H9 (cell line): ENCODE data around the gene TEX2. TPM values are rescaled to one million over a fixed set of nuclear protein-coding genes. Genes with fewer than 3 reads are reported as not detected.

Source experiments
- DNase-seq: peaks from one replicate; pipeline ENCODE4 v3.0.0-alpha.2; 2017
- H2AFZ ChIP-seq: one replicate; pipeline ENCODE4 v1.6.1; 2013; ENCODE audit warnings: mild to moderate bottlenecking, low read length, control low read depth, moderate library complexity
- H2AK5ac ChIP-seq: 2 replicates; pipeline ENCODE4 v1.6.1; 2013; ENCODE audit warnings: low read length, control low read depth, mixed read lengths; ENCODE audit not compliant: insufficient read length
- H2BK120ac ChIP-seq: one replicate; pipeline ENCODE4 v1.6.1; 2013; ENCODE audit warnings: low read depth, mild to moderate bottlenecking, low read length, control low read depth, inconsistent platforms; ENCODE audit not compliant: poor library complexity, severe bottlenecking
- H2BK12ac ChIP-seq: 2 replicates; pipeline ENCODE4 v1.6.1; 2013; ENCODE audit warnings: low read length, control low read depth, mixed read lengths, low read depth; ENCODE audit not compliant: insufficient read length
- H2BK15ac ChIP-seq: 2 replicates; pipeline ENCODE4 v1.6.1; 2013; ENCODE audit warnings: low read depth, low read length, control low read depth
- H2BK20ac ChIP-seq: one replicate; pipeline ENCODE4 v1.6.1; 2013; ENCODE audit warnings: low read depth, mild to moderate bottlenecking, low read length, control low read depth, inconsistent platforms; ENCODE audit not compliant: poor library complexity, severe bottlenecking
- H2BK5ac ChIP-seq: 2 replicates; pipeline ENCODE4 v1.6.1; 2013; ENCODE audit warnings: low read length, control low read depth, mixed read lengths; ENCODE audit not compliant: insufficient read length
- H3K14ac ChIP-seq: 2 replicates; pipeline ENCODE4 v1.6.1; 2013; ENCODE audit warnings: low read length, control low read depth; ENCODE audit not compliant: insufficient read depth
- H3K18ac ChIP-seq: 2 replicates; pipeline ENCODE4 v1.6.1; 2013; ENCODE audit warnings: low read depth, mild to moderate bottlenecking, mixed read lengths, low read length, control low read depth; ENCODE audit not compliant: insufficient read length
- H3K23ac ChIP-seq: 2 replicates; pipeline ENCODE4 v1.6.1; 2013; ENCODE audit warnings: low read length, control low read depth, mixed read lengths, low read depth; ENCODE audit not compliant: insufficient read length
- H3K23me2 ChIP-seq: 2 replicates; pipeline ENCODE4 v1.6.1; 2013; ENCODE audit warnings: low read depth, mild to moderate bottlenecking, mixed read lengths, low read length, control low read depth; ENCODE audit not compliant: insufficient read length, poor library complexity, severe bottlenecking
- H3K27ac ChIP-seq: 2 replicates; pipeline ENCODE4 v1.5.1; 2013; ENCODE audit warnings: low read length, control low read depth, mixed read lengths, low read depth; ENCODE audit not compliant: insufficient read length
- H3K27me3 ChIP-seq: 2 replicates; pipeline ENCODE4 v1.6.1; 2013; ENCODE audit warnings: low read length, control low read depth, inconsistent platforms; ENCODE audit not compliant: insufficient read depth
- H3K4ac ChIP-seq: 2 replicates; pipeline ENCODE4 v1.6.1; 2013; ENCODE audit warnings: low read depth, mild to moderate bottlenecking, control low read depth, inconsistent platforms, low read length, moderate library complexity
- H3K4me1 ChIP-seq: 2 replicates; pipeline ENCODE4 v1.6.1; 2013; ENCODE audit warnings: low read length, control low read depth, inconsistent platforms; ENCODE audit not compliant: insufficient read depth
- H3K4me2 ChIP-seq: 2 replicates; pipeline ENCODE4 v1.6.1; 2013; ENCODE audit warnings: low read length, control low read depth, mixed read lengths; ENCODE audit not compliant: insufficient read length, insufficient read depth
- H3K56ac ChIP-seq: 2 replicates; pipeline ENCODE4 v1.6.1; 2013; ENCODE audit warnings: low read depth, mild to moderate bottlenecking, mixed read lengths, low read length, control low read depth; ENCODE audit not compliant: insufficient read length
- H3K79me1 ChIP-seq: 2 replicates; pipeline ENCODE4 v1.6.1; 2013; ENCODE audit warnings: low read depth, mild to moderate bottlenecking, moderate library complexity, low read length, control low read depth, inconsistent platforms; ENCODE audit not compliant: insufficient read depth, poor library complexity, severe bottlenecking
- H3K79me2 ChIP-seq: 2 replicates; pipeline ENCODE4 v1.6.1; 2013; ENCODE audit warnings: low read length, control low read depth, inconsistent platforms; ENCODE audit not compliant: insufficient read depth
- H3K9ac ChIP-seq: 2 replicates; pipeline ENCODE4 v1.6.1; 2013; ENCODE audit warnings: low read length, control low read depth, mixed read lengths; ENCODE audit not compliant: insufficient read length; ENCODE audit errors: extremely low read depth
- H3K9me3 ChIP-seq: one replicate; pipeline ENCODE4 v1.6.1; 2013; ENCODE audit warnings: low read depth, low read length, inconsistent platforms; ENCODE audit not compliant: control insufficient read depth
- H3T11ph ChIP-seq: one replicate; pipeline ENCODE4 v1.6.1; 2013; ENCODE audit warnings: mild to moderate bottlenecking, low read length, control low read depth, inconsistent platforms
- H4K20me1 ChIP-seq: one replicate; pipeline ENCODE4 v1.6.1; 2013; ENCODE audit not compliant: control insufficient read depth, insufficient read length, insufficient read depth
- H4K5ac ChIP-seq: 2 replicates; pipeline ENCODE4 v1.6.1; 2013; ENCODE audit warnings: low read depth, mild to moderate bottlenecking, mixed read lengths, low read length, control low read depth; ENCODE audit not compliant: insufficient read length
- H4K8ac ChIP-seq: replicated peaks from 2 replicates; pipeline ENCODE4 v1.6.1; 2013; ENCODE audit warnings: low read length, control low read depth, mixed read lengths, low read depth; ENCODE audit not compliant: insufficient read length
- H4K91ac ChIP-seq: 2 replicates; pipeline ENCODE4 v1.6.1; 2013; ENCODE audit warnings: low read depth, mild to moderate bottlenecking, moderate library complexity, mixed read lengths, low read length, control low read depth; ENCODE audit not compliant: insufficient read length
- H3K27ac Mint-ChIP-seq, 3 experiments: 2 replicates in 2 of 3; 3 replicates in 1 of 3; pipeline ENCODE4 v1.8.0; 2020 to 2021; ENCODE audit warnings: mixed read lengths in 3 of 3, mild to moderate bottlenecking in 1 of 3, moderate library complexity in 1 of 3
- H3K27me3 Mint-ChIP-seq: 2 replicates; pipeline ENCODE4 v1.8.0; 2021; ENCODE audit warnings: low read depth, mild to moderate bottlenecking, moderate library complexity, mixed read lengths
- H3K36me3 Mint-ChIP-seq, 3 experiments: 2 replicates in 2 of 3; 3 replicates in 1 of 3; pipeline ENCODE4 v1.8.0; 2020 to 2021; ENCODE audit warnings: low read depth in 3 of 3, mixed read lengths in 3 of 3; ENCODE audit not compliant: insufficient read depth in 1 of 3
- H3K4me1 Mint-ChIP-seq, 2 experiments: 2 replicates each; pipeline ENCODE4 v1.8.0; 2020; ENCODE audit warnings: mixed read lengths in 2 of 2
- H3K4me3 Mint-ChIP-seq, 2 experiments: 2 replicates in 1 of 2; 3 replicates in 1 of 2; pipeline ENCODE4 v1.8.0; 2020 to 2021; ENCODE audit warnings: mild to moderate bottlenecking in 2 of 2, mixed read lengths in 2 of 2, moderate library complexity in 1 of 2
- H3K9me3 Mint-ChIP-seq, 2 experiments: 2 replicates in 1 of 2; 3 replicates in 1 of 2; pipeline ENCODE4 v1.8.0; 2020; ENCODE audit warnings: mild to moderate bottlenecking in 2 of 2, mixed read lengths in 2 of 2, moderate library complexity in 1 of 2
- WGBS: extraction: QIAGEN DNeasy Blood & Tissue Kit; methylation state at CpG from one replicate; pipeline ENCODE4 v1.1.7; 2013; ENCODE audit warnings: missing lambda C conversion rate, low lambda C conversion rate, mixed read lengths; ENCODE audit not compliant: insufficient read length; ENCODE audit errors: extremely low coverage; 5-methylcytosine and 5-hydroxymethylcytosine counted together
- total RNA-seq: library from RNA; stranded (reverse); gene quantifications from 2 replicates; pipeline ENCODE4 v1.2.1, GENCODE V29; 2021
- TF ChIP-seq, protein P1 (sequence below): fragments of 200-600 bp; sonication (generic); conservative IDR thresholded peaks from 3 replicates; pipeline ENCODE4 v1.8.0; 2021; ENCODE audit warnings: antibody characterized with exemption, mild to moderate bottlenecking

Gene TEX2
- total RNA-seq, 1 experiment from 2014 or later, result 12.2 TPM

DNA sequence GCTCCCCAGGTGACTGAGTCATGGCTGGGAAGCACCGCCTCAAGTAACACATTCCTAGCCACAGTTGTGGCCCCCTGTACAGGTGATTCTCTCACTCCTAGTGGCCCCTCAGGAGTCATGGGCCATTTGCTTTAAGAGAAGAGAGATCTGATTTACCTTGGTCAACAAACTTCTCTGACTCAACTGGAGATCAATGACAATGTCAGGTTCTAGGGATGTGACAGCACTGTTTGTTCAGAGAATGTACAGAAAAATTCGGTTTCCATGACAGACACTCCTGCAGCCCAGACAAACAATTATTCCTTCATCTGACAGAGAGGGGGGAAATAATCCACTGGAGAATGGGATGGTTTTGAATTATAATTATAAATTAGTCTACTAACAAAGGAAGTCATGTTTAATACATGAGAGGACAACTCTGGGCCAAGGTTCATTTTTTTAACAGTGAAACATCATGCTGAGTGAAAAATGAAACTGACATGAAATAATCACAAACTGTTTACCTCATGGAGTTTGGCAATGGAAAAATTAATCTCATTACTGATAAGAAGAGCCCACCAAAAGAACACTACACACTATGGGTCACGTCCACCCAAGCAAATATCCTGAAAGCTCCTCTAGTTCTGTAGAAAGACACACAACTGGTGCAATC lies 142.8 kb downstream of the TEX2 start:
- TF ChIP-seq, protein P1, sequence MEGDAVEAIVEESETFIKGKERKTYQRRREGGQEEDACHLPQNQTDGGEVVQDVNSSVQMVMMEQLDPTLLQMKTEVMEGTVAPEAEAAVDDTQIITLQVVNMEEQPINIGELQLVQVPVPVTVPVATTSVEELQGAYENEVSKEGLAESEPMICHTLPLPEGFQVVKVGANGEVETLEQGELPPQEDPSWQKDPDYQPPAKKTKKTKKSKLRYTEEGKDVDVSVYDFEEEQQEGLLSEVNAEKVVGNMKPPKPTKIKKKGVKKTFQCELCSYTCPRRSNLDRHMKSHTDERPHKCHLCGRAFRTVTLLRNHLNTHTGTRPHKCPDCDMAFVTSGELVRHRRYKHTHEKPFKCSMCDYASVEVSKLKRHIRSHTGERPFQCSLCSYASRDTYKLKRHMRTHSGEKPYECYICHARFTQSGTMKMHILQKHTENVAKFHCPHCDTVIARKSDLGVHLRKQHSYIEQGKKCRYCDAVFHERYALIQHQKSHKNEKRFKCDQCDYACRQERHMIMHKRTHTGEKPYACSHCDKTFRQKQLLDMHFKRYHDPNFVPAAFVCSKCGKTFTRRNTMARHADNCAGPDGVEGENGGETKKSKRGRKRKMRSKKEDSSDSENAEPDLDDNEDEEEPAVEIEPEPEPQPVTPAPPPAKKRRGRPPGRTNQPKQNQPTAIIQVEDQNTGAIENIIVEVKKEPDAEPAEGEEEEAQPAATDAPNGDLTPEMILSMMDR, result no peak
- Histone ChIP-seq H4K5ac (no peak overlapping the region), H3K79me1 (no peaks in the 10 kb centered on the region), H3K14ac (no peak overlapping the region), H3T11ph (no peak overlapping the region), H4K91ac (no peak overlapping the region), H2BK20ac (no peak overlapping the region), H2BK5ac (no peak overlapping the region), H2BK120ac (no peak overlapping the region), H3K23me2 (no peaks in the 10 kb centered on the region), H3K18ac (no peak overlapping the region), H2AFZ (no peak overlapping the region), H2BK12ac (no peak overlapping the region), H2AK5ac (no peak overlapping the region), H3K9me3 (no peaks in the 10 kb centered on the region), H2BK15ac (no peak overlapping the region), H3K27me3 (no peaks in the 10 kb centered on the region), H3K4me2 (no peak overlapping the region), H3K56ac (no peak overlapping the region), H3K4me1 (no peaks in the 10 kb centered on the region), H3K9ac (no peak overlapping the region), H4K20me1 (no peaks in the 10 kb centered on the region), H3K79me2 (no peaks in the 10 kb centered on the region), H3K23ac (no peak overlapping the region), H3K4ac (no peak overlapping the region), H4K8ac (no peak overlapping the region), H3K27ac (no peak overlapping the region)
- peaks cover 0 to 2% of the 10 kb centered on the region in 2 experiments; a peak in 1 of 4 replicates for H3K4me1 Mint-ChIP-seq
- DNase-seq, result no peak
- H3K4me3 Mint-ChIP-seq, result no peak overlapping the region
- H3K36me3 Mint-ChIP-seq, result no peaks in the 10 kb centered on the region
- no peak overlapping the region for H3K27ac Mint-ChIP-seq
- no peaks in the 10 kb centered on the region for H3K27me3 Mint-ChIP-seq
- H3K9me3 Mint-ChIP-seq, result no peaks in the 10 kb centered on the region
- WGBS, result no CpG with 5 or more reads among the region's 3 CpGs
